ENCODE data around the gene CUX1. TPM values are rescaled to one million over a fixed set of nuclear protein-coding genes. Genes with fewer than 3 reads are reported as not detected.
A peak's percentile ranks its signal among the peaks of the same experiment; 100 is the strongest.

The CUX1 gene
- total RNA-seq, 1 experiment from 2014 or later = 64.3 TPM

GRCh38 chr7:102170393-102170970 lies 353.1 kb downstream of the CUX1 start:
- CTCF ChIA-PET = interaction anchor here (0.6 to 1.1 kb wide), 2 partner anchors 62 to 66 kb away, joined by 3 read pairs; no protein-coding TSS in a partner anchor
- no peaks in the 10 kb centered on the region for H3K27me3 Mint-ChIP-seq (ENCODE audit: low read depth)
- peaks cover 38% of the 10 kb centered on the region for H3K36me3 Mint-ChIP-seq
- peak overlapping the region; percentile 84 for H3K27ac Mint-ChIP-seq
- H3K4me3 Mint-ChIP-seq = no peak overlapping the region
- POLR2A ChIA-PET = no interaction called here
- peaks cover 11% of the 10 kb centered on the region for H3K4me1 Mint-ChIP-seq
- no peaks in the 10 kb centered on the region for H3K9me3 Mint-ChIP-seq
- ATAC-seq = peak; percentile 76
- TF ChIP-seq E2F1 (CRISPR knock-in tag; IDR thresholded peaks at IDR 0.05) (no peak), GTF2I (CRISPR knock-in tag; conservative IDR thresholded peaks at IDR 0.05) (no peak), FOXP4 (CRISPR knock-in tag; IDR thresholded peaks at IDR 0.05) (no peak), ARID4B (CRISPR knock-in tag; IDR thresholded peaks at IDR 0.05; ENCODE audit: borderline replicate concordance) (no peak), RELA (CRISPR knock-in tag; IDR thresholded peaks at IDR 0.05; ENCODE audit: borderline replicate concordance) (no peak)
- DNase-seq (ENCODE audit: low spot score) = peak; percentile 22

GRCh38 chr7:102173669-102174068 lies 356.2 kb downstream of the CUX1 start:
- Mint-ChIP-seq H3K4me3 (no peak overlapping the region), H3K27ac (no peak overlapping the region), H3K27me3 (ENCODE audit: low read depth) (no peaks in the 10 kb centered on the region), H3K4me1 (peaks cover 11% of the 10 kb centered on the region), H3K9me3 (no peaks in the 10 kb centered on the region), H3K36me3 (peaks cover 28% of the 10 kb centered on the region)
- ATAC-seq = no peak
- ChIA-PET POLR2A (no interaction called here), CTCF (no interaction called here)
- TF ChIP-seq OVOL2 (CRISPR knock-in tag; IDR thresholded peaks at IDR 0.05; ENCODE audit: borderline replicate concordance) (no peak), FOXJ3 (CRISPR knock-in tag; IDR thresholded peaks at IDR 0.05; ENCODE audit: borderline replicate concordance) (no peak), RORB (CRISPR knock-in tag; IDR thresholded peaks at IDR 0.05) (no peak), TEAD4 (CRISPR knock-in tag; IDR thresholded peaks at IDR 0.05) (no peak), RELA (CRISPR knock-in tag; IDR thresholded peaks at IDR 0.05; ENCODE audit: borderline replicate concordance) (no peak)
- DNase-seq (ENCODE audit: low spot score) = no peak

- ATAC-seq (no peak), DNase-seq (ENCODE audit: low spot score) (no peak)
- Mint-ChIP-seq H3K4me3 (no peak overlapping the region), H3K27me3 (ENCODE audit: low read depth) (no peaks in the 10 kb centered on the region), H3K4me1 (no peaks in the 10 kb centered on the region), H3K9me3 (no peaks in the 10 kb centered on the region), H3K36me3 (peaks cover 33% of the 10 kb centered on the region), H3K27ac (peak overlapping the region; percentile 51)
- ChIA-PET POLR2A (interaction anchor here (0.7 kb wide), 1 partner anchor 279 kb away, joined by 10 read pairs; no protein-coding TSS in a partner anchor), CTCF (interaction anchor here (0.6 to 0.7 kb wide), 2 partner anchors 78 to 560 kb away, joined by 4 to 6 read pairs; no protein-coding TSS in a partner anchor)
- TF ChIP-seq NR3C1 (CRISPR knock-in tag; conservative IDR thresholded peaks at IDR 0.05; ENCODE audit: low read depth) (no peak), NR2C2 (CRISPR knock-in tag; IDR thresholded peaks at IDR 0.05) (no peak), NFATC4 (CRISPR knock-in tag; IDR thresholded peaks at IDR 0.05) (no peak), IRF2 (CRISPR knock-in tag; IDR thresholded peaks at IDR 0.05; ENCODE audit: borderline replicate concordance, low read depth) (no peak), FOXP4 (CRISPR knock-in tag; IDR thresholded peaks at IDR 0.05) (no peak), MAX (CRISPR knock-in tag; IDR thresholded peaks at IDR 0.05) (no peak), NR1H2 (CRISPR knock-in tag; IDR thresholded peaks at IDR 0.05) (no peak), AR (CRISPR knock-in tag; IDR thresholded peaks at IDR 0.05) (no peak)
These were observed 358.2 kb downstream of the CUX1 start for GRCh38 chr7:102175423-102176170.
